A549 (cell line): ENCODE results near the gene OTUD3. TPM values are rescaled to one million over a fixed set of nuclear protein-coding genes. Genes with fewer than 3 reads are reported as not detected.

Experiments used
- ATAC-seq, 2 experiments: fragments of 200-7000 bp in 1 of 2; fragments of >200 bp in 1 of 2; cut with Nextera tagmentation in 1 of 2; cut with Tn5 transposase in 1 of 2; 3 replicates each; pipeline versions ENCODE4 v1.8.0 to v1.9.1; 2018 to 2020; ENCODE audit warnings: mild to moderate bottlenecking in 1 of 2, moderate library complexity in 1 of 2
- CTCF ChIA-PET: fragments of 300-600 bp; sonication (Branson Sonifier 250); formaldehyde crosslinking; extraction: SDS; loops from one replicate; lab custom pipeline; 2021; ENCODE audit warnings: antibody characterized with exemption, inconsistent platforms; lab: Yijun Ruan, JAX
- POLR2A ChIA-PET: fragments of 350-600 bp; formaldehyde crosslinking; extraction: SDS; loops from one replicate; lab custom pipeline; 2021; ENCODE audit warnings: antibody characterized with exemption, inconsistent platforms; lab: Yijun Ruan, JAX
- DNase-seq, 2 experiments: peaks; one replicate each; pipeline versions ENCODE4 v3.0.0 to v3.0.0-alpha.2; 2011 to 2016; ENCODE audit warnings: low read depth in 1 of 2, low spot score in 1 of 2
- FAIRE-seq: peaks from 2 replicates; lab custom pipeline; 2011; peaks lifted over from hg19 to GRCh38; lab: Jason Lieb, UNC
- H3K27ac ChIP-seq, 2 experiments: fragments of >200 bp; sonication (Bioruptor Twin); formaldehyde crosslinking; 3 replicates each; pipeline ENCODE4 v1.5.1; 2016 to 2017
- H3K4me1 ChIP-seq: fragments of >200 bp; sonication (Bioruptor Twin); formaldehyde crosslinking; 3 replicates; pipeline ENCODE4 v1.6.1; 2016
- H3K4me2 ChIP-seq: fragments of >200 bp; sonication (Bioruptor Twin); formaldehyde crosslinking; 3 replicates; pipeline ENCODE4 v1.6.1; 2016
- H3K4me3 ChIP-seq: fragments of >200 bp; sonication (Bioruptor Twin); formaldehyde crosslinking; 3 replicates; pipeline ENCODE4 v1.5.1; 2016
- H3K9me3 ChIP-seq: fragments of >200 bp; sonication (Bioruptor Twin); formaldehyde crosslinking; 3 replicates; pipeline ENCODE4 v1.6.1; 2016
- CHD2 ChIP-seq: fragments of 150-350 bp; IDR thresholded peaks from 2 replicates; pipeline ENCODE4 v1.6.1; 2014; ENCODE audit warnings: low read length; ENCODE audit not compliant: partially characterized antibody
- PBX3 ChIP-seq: IDR thresholded peaks from 2 replicates; pipeline ENCODE4 v1.6.1; 2012
- SMC3 ChIP-seq: fragments of >200 bp; sonication (Bioruptor Twin); formaldehyde crosslinking; IDR thresholded peaks from 3 replicates; pipeline ENCODE4 v1.6.1; 2018; ENCODE audit warnings: inconsistent platforms
- ZNF302 ChIP-seq: fragments of 250-450 bp; sonication (Bioruptor Pico); IDR thresholded peaks from 2 replicates; pipeline ENCODE4 v1.9.0; 2021; ENCODE audit warnings: inconsistent platforms, mild to moderate bottlenecking, moderate library complexity
- WGBS: methylation state at CpG from one replicate; pipeline ENCODE4 v1.1.6; 2017; ENCODE audit errors: missing lambda C conversion rate; 5-methylcytosine and 5-hydroxymethylcytosine counted together
- polyA plus RNA-seq, 4 experiments: library from polyadenylated mRNA; depleted of rRNA in 3 of 4; stranded (reverse); fragments of >200 nt; fragmentation: RNase III in 1 of 4; extraction: RNeasy Plus Mini Kit Qiagen cat#74134 plus additional on column Dnase treatment in 1 of 4; gene quantifications; 2 replicates in 3 of 4; 3 replicates in 1 of 4; pipeline ENCODE4 v1.2.3, GENCODE V29; 2011 to 2017

OTUD3 gene
- polyA plus RNA-seq, 2 of the 4 experiments (the other 2 are of a cell fraction): 3.5 to 4.9 TPM

- 37% methylated on average over 5 of the region's 5 CpGs for WGBS
- DNase-seq (no peak), ATAC-seq (no peak), FAIRE-seq (no peak)
- H3K4me3 ChIP-seq: no peak overlapping the region
- H3K4me1 ChIP-seq: no peaks in the 10 kb centered on the region
- CTCF ChIA-PET: no interaction called here
- POLR2A ChIA-PET: no interaction called here
- no peak for TF ChIP-seq PBX3
- TF ChIP-seq ZNF302 (CRISPR knock-in tag): no peak
- no peak for TF ChIP-seq SMC3
- TF ChIP-seq CHD2: no peak
- H3K9me3 ChIP-seq: no peaks in the 10 kb centered on the region
- no peak overlapping the region for H3K27ac ChIP-seq
- no peak overlapping the region for H3K4me2 ChIP-seq
Measured at GRCh38 chr1:19960591-19960990, 78.4 kb downstream of the OTUD3 start.

Other genes starting within 250 kb of the OTUD3 start
- gene NBL1, start 238.1 kb upstream of the OTUD3 start, polyA plus RNA-seq (2011; rRNA removed): 19.0 and 23.0 TPM in 2 replicates
- 16.3 to 19.9 TPM (median 16.3 TPM) in 3 replicates for gene NBL1, start 238.1 kb upstream of the OTUD3 start, polyA plus RNA-seq (2017; fragmentation: RNase III; extraction: RNeasy Plus Mini Kit Qiagen cat#74134 plus additional on column Dnase treatment)
- 0.04 TPM in 1 of 2 replicates, not detected in the other for gene HTR6, start 217.5 kb upstream of the OTUD3 start, polyA plus RNA-seq (2011; rRNA removed)
- gene HTR6, start 217.5 kb upstream of the OTUD3 start, polyA plus RNA-seq (2017; fragmentation: RNase III; extraction: RNeasy Plus Mini Kit Qiagen cat#74134 plus additional on column Dnase treatment): 0.13 to 0.30 TPM (median 0.21 TPM) in 3 replicates
- gene TMCO4, start 82.5 kb upstream of the OTUD3 start, polyA plus RNA-seq (2011; rRNA removed): 4.0 and 6.0 TPM in 2 replicates
- 3.9 to 5.3 TPM (median 4.6 TPM) in 3 replicates for gene TMCO4, start 82.5 kb upstream of the OTUD3 start, polyA plus RNA-seq (2017; fragmentation: RNase III; extraction: RNeasy Plus Mini Kit Qiagen cat#74134 plus additional on column Dnase treatment)
- gene RNF186, start 67.1 kb upstream of the OTUD3 start, polyA plus RNA-seq (2011; rRNA removed): not detected in 2 replicates
- not detected in 3 replicates for gene RNF186, start 67.1 kb upstream of the OTUD3 start, polyA plus RNA-seq (2017; fragmentation: RNase III; extraction: RNeasy Plus Mini Kit Qiagen cat#74134 plus additional on column Dnase treatment)
- not detected in 2 replicates for gene PLA2G2E, start 41.2 kb downstream of the OTUD3 start, polyA plus RNA-seq (2011; rRNA removed)
- gene PLA2G2E, start 41.2 kb downstream of the OTUD3 start, polyA plus RNA-seq (2017; fragmentation: RNase III; extraction: RNeasy Plus Mini Kit Qiagen cat#74134 plus additional on column Dnase treatment): not detected in 3 replicates
- gene PLA2G2A, start 97.2 kb downstream of the OTUD3 start, polyA plus RNA-seq (2011; rRNA removed): 0.21 TPM in 1 of 2 replicates, not detected in the other
- 0.13 TPM in 2 of 3 replicates, not detected in the other for gene PLA2G2A, start 97.2 kb downstream of the OTUD3 start, polyA plus RNA-seq (2017; fragmentation: RNase III; extraction: RNeasy Plus Mini Kit Qiagen cat#74134 plus additional on column Dnase treatment)
- not detected in 2 replicates for gene PLA2G5, start 187.8 kb downstream of the OTUD3 start, polyA plus RNA-seq (2011; rRNA removed)
- not detected in 3 replicates for gene PLA2G5, start 187.8 kb downstream of the OTUD3 start, polyA plus RNA-seq (2017; fragmentation: RNase III; extraction: RNeasy Plus Mini Kit Qiagen cat#74134 plus additional on column Dnase treatment)
- gene PLA2G2D, start 237.1 kb downstream of the OTUD3 start, polyA plus RNA-seq (2011; rRNA removed): not detected in 2 replicates
- gene PLA2G2D, start 237.1 kb downstream of the OTUD3 start, polyA plus RNA-seq (2017; fragmentation: RNase III; extraction: RNeasy Plus Mini Kit Qiagen cat#74134 plus additional on column Dnase treatment): not detected in 3 replicates